HG03139 (cell line): ENCODE results near the gene AIP.
"Not testable (repeated sequence)": the region's sequence is repeated elsewhere in the genome, so short reads cannot be mapped to it uniquely, and the experiment has no call there.

Source experiments
- ATAC-seq: cut with Tn5 transposase; IDR thresholded peaks from one replicate; pipeline ENCODE4 v1.9.1; 2021; ENCODE audit not compliant: unreplicated experiment

AIP gene

DNA sequence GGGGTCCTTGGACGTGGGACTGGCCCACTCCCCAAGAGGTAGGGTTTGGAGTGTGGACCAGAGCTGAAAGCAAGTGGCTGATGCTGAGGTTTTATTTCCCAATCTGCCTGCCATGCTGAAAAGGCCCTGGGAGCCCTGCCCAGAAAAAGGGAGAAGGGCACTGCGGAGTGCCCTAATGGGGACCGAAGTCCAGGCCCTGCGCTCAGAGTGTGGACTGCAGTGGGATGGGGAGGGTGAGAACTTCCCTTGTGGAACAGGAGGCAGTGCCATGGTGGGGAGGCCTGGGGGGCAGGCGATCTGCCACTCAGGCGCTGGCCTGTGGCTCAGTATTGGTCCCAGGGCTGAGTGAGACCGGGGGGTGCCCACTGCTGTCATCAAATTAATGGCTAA is 34.6 kb upstream of the AIP start:
- ATAC-seq = no peak

DNA sequence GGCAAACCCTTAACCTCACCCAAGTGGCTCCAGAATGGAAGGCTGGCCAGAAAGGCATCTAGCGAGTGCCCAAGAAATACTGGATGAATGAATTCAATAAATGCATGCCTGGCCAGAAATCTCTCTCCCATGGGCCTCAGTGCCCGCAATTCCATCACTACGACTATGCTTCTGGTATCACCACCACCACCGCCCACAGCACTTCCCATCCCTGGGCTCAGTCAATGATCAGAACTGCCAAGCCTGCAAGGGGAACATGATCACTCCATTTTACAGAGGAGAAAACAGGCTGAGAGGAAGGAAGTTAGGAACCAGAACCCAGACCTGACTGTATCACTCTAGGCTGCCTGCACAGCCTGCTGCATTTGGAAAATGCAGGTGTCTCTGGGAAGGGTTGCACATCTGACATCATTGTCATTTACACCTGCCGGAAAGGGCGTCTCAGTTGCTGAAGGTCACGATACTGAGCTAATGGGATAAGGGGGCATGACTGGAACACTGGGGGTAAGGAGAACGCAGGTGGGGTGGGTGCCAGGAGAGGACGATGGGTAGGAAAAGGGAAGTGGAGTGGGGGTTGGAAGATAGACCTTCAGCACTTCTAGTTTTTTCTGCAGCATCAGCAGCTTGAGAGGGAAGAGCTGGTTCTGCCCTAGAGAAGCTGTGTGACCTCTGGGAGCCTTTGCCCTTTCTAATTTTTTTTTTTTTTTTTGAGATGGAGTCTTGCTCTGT is 33.5 kb upstream of the AIP start:
- no peak for ATAC-seq

DNA sequence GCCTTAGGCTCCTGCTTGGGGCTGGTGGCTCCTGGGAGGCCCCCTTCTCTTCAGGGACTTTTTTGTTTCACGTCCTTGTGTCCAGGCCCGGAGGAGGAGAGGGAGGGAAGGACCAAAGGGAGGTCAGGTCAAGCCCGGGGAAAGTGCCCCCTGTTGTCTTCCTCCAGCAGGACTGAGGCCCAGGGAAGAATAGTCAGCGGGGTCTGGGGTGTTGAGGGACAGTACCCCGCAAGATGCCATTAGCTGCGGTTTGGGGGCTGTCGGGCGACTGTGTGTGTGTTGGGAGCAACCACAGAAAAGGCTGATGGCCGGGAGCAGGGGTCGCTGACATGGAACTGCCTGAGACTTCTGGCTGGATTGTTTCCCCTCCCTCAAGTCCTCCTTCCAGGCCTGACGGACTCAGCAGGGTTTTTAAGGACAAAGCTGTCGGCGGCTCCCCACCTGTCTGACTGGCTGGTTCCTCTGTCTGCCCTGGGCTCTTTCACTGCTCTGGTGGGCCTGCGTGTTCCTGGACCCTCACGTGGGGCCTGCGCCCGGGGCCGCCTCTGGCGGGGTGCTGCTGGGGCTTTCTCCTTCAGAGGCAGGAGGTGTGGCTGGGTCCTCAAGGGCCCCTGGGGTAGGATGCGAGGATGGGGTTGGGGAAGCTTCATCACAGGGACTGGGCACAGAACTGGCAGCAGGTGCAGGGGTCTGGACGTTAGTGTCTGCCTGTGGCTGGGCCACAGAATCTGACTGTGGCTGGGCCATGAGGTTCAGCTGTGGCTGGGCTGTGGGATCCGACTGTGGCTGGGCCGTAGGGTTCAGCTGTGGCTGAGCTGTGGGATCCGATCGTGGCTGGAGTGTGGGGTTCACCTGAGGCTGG is 31.8 kb upstream of the AIP start:
- no peak for ATAC-seq

DNA sequence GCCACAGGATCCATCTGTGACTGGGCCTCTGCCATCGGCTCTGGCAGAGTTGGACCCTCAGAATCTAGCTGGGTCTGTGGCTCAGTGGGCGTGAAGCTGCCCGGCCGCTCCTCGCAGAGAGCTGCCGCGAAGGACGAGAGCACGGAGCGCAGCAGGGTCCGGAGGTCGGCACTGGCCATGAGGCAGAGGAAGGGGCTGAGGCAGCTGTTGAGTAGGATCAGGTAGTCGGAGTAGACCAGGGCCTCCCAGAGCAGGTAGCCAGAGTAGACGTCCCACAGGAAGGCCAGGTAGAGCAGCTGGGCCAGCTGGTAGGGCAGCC is 31.2 kb upstream of the AIP start:
- ATAC-seq = no peak

DNA sequence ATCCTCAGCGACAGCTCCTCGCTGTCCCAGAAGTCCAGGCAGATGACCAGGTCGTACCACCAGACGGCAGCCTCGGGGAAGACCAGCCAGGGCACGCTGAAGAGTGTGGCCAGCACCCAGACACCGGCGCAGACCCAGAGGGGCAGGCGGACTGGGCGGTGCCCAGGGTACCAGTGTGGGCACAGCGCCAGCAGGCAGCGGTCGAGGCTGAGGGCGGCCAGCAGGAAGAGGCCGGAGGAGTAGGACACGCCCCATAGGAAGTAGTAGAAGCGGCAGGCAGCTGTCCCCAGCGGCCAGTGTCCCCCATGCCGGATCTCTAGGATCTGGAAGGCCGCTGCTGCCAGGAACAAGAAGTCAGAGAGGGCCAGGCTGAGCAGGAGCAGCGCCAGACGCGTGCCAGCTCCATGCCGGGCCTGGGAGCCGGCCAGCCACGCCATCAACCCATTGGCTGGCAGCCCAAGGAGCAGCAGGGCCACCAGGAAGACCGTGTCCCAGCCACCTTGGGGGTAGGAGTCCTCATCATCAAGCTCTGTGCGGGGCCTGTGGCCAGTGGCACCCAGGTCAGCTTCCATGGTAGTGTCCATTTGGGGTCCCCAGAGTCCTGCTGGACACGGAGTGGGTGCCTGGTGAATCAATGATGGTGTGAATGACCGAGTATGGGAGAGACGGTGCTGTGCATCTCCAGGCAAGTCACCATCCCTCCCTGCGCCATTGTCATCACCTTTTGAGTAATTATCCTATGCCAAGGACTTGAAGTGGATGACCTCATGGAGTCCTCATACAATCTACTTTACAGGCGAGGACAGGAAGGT is 30.5 kb upstream of the AIP start, which contains the start of gene GPR152:
Gene GPR152 (minus strand): TSS at position 589 of the 812 bp plus-strand sequence. CDS start 5 bp downstream, at position 584.
- no peak for ATAC-seq

DNA sequence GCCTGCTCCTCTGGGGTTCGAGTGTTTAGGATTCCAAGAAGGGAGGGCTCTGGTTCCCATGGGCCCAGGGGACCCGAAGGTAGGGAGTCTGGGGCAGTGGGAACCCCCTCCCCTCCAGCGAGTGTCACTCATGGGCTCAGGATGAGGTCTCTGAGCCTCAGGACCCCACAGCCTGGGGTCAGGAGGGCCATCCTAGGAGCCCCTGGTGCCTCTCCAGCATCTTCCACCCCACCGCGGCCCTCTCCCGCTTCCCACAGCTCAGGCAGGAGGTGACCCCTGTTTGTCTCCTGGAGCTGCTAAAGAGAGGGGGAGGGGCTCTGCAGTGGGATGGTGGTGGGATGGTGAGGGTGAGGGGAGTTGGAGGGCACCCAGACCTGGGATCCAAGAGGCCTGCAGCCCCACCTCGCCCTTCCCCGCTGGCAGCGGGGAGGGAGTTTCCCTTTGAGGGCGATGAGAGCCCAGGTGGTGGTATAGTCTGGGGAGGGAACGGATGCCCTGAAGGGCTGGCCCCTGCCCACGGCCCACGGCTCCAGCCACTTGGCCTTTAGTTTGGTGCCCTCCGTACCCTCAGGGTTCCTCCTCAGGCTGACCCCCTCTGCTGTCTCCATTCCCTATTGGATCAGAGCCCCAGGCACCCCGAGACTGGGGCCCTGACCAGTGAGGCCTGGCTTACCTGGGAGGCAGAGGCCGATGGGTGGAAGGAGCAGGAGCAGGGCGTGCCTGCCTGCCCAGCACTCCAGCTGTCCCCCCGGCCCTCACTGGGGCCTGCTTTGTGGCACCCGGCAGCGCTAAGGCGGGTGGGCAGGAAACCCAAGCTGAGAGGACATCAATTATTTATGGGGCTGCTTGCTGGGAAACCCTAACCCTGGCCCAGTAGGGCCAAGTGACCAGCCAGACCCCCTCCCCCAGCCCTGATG is 28.8 kb upstream of the AIP start:
- no peak for ATAC-seq

DNA sequence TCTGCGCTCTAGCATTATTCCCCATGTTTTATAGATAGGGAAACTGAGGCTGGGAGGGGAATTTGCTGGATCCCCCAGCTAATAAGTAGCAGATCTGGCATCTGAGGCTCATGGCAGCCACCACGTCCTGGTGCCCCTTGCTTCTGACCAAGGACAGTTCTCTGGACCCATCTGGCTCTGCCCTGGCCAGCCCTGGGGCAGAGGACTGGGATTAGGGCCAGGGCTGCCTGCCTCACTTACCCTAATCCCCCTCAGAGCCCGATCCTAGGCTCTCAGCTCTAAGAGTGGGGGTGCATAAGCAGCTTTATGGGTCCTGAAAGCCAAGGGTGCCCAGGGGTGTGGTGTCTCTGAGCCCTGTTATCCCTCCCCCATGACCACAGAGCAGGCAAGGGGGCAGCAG is 27.8 kb upstream of the AIP start, which contains the start of gene CABP4:
Gene CABP4 (plus strand): TSS at position 301 of the 400 bp plus-strand sequence. CDS start 70 bp downstream, at position 371.
- no peak for ATAC-seq

DNA sequence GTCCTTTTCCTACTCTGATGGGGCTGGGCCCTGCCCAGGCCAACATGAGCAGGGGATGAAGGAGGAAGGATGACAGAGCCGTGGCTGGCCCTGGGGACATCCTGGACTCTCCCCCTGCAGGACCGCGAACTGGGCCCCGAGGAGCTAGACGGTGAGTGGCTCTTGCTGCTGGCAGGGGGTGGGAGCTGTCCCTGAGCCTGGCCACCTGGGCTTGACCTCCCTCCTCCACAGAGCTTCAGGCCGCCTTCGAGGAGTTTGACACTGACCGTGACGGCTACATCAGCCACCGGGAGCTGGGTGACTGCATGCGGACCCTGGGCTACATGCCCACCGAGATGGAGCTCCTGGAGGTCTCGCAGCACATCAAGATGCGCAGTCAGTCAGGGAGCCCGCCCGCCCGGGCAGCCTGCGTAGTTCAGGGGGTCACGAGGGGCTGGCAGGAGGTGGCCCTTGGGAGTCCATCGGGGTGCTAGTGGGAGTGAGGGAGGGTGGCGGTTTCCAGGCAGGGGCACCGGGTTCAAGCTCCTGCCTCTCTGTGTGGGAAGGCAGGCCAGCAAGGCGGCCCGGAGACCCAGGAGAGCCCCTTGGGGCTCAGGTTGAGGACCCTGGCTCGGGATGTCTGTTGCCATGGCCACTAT is 26.6 kb upstream of the AIP start:
- ATAC-seq = no peak

DNA sequence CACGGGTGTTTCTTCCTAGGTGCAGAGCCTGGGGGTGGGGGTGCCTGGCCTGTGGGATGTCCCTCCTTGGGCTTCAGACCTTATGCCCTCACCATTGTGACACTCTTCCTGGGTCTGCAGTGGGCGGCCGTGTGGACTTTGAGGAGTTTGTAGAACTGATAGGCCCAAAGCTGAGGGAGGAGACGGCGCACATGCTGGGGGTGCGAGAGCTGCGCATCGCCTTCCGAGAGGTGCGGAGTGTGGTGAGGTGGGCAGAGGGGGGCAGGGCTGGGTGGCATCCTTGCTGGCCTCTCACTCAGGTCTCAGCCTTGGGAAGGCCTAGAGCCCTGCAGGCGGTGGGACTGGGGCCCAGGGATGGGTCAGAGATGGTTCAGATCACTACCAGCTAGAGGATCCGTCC is 25.4 kb upstream of the AIP start:
- ATAC-seq = no peak

DNA sequence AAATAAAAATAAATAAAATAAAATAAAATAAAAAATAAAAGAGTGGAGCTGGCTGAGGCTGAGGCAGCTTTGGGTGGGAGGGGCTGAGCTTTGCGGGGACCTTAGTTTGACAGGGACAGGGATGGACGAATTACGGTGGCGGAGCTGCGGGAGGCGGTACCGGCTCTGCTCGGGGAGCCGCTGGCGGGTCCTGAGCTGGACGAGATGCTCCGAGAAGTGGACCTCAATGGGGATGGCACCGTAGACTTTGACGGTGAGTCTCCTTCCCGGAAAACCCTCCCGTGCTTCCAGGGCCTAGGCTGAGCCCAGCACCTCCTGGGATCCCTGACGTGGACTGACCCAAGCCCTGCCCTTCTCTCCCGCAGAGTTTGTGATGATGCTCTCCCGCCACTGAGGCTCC is 24.6 kb upstream of the AIP start:
- no peak for ATAC-seq

DNA sequence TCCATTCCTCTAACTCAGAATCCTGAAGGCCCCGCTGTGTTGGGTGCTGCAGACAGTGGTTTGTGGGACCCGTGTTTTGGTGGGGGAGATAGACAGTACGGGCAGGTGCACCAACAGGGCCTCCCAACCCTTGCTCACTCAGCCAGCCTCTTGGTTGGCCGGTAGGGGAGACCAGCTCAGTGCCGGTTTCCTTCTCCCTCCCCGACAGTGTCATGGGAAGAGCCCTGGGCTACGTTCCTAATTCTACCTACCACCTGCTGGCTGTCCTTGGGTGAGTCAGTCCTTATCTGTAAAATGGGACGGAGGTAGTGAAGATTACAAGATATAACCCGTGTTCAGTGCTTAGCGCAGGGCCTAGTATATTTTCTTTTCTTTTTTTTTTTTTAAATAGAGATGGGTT is 19.6 kb upstream of the AIP start:
- no peak for ATAC-seq

DNA sequence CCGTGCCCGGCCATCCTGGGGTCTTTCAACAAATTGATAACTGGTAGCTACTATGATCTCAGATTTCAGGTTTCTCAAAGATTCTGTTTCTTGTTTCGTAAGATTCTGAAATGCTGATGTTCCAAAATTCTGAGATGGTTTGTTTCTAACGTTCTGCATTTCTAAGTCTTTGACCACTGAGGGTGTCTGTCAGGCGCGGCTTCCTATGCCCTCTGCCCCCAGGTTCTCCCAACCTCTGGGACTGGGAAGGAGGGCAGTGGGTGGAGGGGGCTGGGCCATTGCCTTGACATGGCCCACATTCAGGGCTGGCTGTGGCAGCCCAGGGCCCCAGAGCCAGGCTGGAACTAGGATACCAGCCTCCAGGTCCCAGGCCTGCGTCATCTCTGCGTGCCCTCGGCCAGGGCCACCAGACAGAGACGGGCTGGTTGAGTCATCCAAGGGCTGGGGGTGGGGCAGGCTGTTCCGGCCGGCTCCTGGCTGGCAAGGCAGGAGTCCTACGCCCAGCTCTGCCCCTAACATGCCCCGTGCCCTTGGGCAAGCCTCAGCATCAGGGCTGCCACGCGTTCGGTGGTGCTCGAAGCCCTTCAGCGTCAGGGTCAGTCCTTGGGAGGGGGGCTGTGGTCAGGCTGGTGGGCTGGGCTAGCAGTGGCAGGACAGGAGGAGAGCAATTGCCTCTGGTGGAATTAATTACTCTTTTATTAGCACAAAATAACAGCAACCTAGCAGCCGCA is 19.0 kb upstream of the AIP start:
- ATAC-seq = no peak

DNA sequence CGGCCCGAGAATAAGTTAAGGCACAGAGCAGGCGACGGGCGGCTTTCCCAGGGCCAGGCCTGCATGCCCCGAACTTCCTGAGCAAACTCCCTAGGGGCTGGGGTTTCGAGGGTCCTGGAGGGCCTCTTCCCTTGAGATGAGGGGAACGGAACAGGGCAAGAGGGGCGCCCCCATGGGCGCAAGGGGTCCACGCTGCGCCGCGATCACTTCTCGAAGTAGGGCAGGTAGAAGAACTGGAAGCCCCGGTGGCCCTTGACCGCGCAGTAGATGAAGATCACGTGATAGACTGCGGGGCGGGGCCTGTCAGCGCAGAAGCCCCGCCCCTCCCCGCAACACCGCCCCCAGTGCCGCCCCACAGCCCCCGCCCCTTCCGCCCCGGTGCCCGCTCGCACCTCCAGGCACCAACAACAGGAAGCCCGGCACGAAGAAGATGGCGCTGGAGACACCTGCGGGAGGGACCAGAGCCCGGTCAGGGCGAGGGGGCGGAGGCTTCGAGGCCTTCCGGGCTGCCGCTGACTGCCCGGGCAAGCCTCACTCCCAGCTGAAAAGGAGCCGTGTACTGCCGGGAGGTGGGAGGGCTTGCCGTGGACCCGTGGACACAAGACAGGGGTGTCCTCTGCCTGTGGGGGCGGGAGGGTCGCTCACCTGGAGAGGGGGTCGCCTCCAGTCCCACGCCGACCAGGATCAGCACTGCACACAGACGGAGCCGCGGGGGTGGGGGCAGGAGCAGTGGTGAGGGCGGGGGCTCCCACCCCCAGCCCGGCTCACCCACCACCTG is 18.2 kb upstream of the AIP start:
- ATAC-seq = peak; percentile 43

DNA sequence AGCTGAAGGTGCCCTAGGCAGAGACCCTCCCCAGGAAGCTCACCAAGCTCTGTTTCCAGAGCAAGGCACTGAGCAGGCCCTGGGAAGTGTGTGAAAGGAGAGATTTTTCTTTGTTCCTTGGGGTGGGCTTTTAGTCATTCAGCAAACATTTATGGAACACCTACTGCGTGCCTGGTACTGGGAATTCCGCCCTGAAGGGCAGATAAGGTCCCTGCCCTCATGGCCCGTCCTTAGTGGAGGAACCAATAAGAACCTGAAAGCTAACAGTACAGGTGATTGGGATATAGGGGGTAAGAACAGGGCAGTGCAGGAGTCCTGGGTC is 17.7 kb upstream of the AIP start:
- no peak for ATAC-seq

DNA sequence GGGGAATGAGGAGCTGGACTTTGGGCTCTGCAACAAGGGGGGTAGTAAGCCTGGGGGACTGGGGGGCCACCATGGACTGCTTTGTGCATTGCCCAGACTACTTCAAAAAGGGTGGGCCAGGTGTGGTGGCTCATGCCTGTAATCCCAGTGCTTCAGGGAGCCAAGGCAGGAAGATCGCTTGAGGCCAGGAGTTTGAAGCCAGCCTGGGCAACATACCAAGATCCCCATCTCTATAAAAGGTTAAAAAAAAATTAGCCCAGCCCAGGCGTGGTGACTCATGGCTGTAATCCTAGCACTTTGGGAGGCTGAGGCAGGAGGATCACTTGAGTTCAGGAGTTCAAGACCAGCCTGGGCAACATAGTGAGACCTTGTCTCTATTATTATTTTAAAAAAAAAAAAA is 17.3 kb upstream of the AIP start:
- not testable (repeated sequence) for ATAC-seq

DNA sequence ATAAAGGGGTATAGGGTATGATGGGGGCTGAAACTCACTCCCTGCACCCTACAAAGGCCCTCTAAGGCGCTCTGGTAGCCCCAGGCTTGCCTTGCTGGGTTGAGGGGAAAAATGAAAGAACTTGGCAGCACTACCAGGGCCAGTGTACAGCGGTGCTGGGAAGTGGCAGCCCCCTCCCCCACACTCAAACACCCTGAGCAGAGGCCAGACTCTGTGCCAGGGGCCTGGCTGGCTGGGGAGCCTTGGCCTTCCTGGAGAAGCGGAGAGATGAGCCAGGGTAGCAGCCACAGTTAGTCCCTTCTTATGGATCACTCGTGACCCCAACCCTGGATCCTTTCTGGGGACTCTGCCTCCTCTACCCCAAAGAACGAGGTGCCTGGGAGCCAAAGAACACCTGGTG is 16.5 kb upstream of the AIP start:
- no peak for ATAC-seq

DNA sequence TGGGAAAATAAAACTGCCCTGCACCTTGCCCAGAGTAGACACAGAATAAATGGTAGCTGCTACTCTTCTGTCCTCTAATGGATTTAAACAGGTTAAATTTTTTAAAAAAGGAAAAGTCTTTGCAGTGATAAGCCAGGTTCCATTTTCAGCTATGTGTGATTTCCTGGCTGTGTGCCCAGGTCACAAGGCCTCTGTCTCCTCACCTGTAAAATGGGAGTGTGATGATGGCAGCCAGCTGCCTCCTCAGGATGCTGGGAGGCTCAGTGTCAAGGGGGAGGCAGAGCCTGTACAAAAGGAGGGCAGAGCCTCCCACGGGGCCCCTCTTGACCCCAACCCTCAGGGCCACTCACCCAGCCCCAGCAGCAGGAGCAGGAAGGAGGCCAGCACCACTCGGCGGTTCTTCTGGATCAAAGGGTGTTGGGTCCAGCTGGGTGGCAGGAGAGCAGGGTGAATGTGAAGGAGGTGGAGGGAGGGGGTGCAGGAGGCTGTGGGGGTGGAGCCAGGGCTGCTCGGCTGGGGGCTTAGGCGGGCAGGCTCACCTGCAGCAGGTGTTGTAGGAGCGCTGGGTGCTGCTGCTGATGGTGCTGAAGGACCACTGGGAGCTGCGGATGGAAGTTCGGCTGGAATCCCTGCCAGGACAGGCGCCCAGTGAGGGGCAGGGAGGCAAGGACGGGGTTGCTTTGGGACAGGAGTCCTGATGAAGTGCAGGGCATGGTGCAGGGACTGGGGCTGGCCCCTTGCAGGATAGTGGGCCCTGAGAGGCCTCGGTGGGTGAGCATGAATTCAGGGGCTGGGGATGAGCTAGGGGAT is 15.7 kb upstream of the AIP start:
- ATAC-seq = no peak

DNA sequence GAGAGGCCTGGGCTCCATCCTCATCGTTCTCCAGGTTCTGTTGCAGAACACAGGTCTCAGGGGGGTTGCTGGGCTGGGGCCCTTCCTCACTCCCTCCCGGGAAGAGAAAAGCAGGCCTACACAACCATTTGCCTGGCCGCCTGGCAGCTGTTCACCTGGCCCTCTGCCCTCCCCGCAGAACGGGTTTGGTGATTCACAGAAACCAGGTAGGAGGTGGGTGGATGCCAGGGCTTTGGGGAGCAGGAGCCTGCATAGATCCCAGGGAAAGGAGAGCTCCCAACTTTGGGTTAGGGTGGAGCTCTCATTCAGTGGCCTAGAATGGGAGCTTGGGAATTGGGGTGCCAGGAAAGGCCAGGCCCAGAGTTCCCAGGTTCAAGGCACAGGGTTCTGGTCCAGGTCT is 14.8 kb upstream of the AIP start:
- ATAC-seq = no peak
